T-cell (primary cell): ENCODE data around the gene PKHD1. TPM values are rescaled to one million over a fixed set of nuclear protein-coding genes. Genes with fewer than 3 reads are reported as not detected.
"Not testable (repeated sequence)": the region's sequence is repeated elsewhere in the genome, so short reads cannot be mapped to it uniquely, and the experiment has no call there.

ENCODE experiments used
- ATAC-seq, 4 experiments: fragments of 200-7000 bp in 3 of 4; fragments of 150-1000 bp in 1 of 4; cut with Tn5 transposase; replicated peaks in 1 of 4; 1 replicate in 3 of 4; 2 replicates in 1 of 4; pipeline ENCODE4 v1.10.0; 2021; ENCODE audit warnings: moderate library complexity in 3 of 4, mild to moderate bottlenecking in 2 of 4, moderate number of reproducible peaks in 1 of 4
- CTCF ChIA-PET, 2 donors: fragments of 300-600 bp; sonication (Branson Sonifier 250); formaldehyde crosslinking; loops; one replicate each; lab custom pipeline; 2022; ENCODE audit warnings: antibody characterized with exemption in 2 of 2; lab: Charles Lee
- POLR2A ChIA-PET, 2 donors: fragments of 300-600 bp; sonication (Branson Sonifier 250); formaldehyde crosslinking; loops; one replicate each; lab custom pipeline; 2022; ENCODE audit warnings: antibody characterized with exemption in 2 of 2; lab: Charles Lee
- DNase-seq, 35 experiments: peaks; one replicate each; pipeline versions ENCODE4 v3.0.0 to v3.0.0-alpha.2; 2013 to 2023
- H3K27ac ChIP-seq: one replicate; pipeline ENCODE4 v1.5.1; 2013; ENCODE audit warnings: low read length
- H3K27me3 ChIP-seq, 2 experiments: replicated peaks in 1 of 2; 1 replicate in 1 of 2; 2 replicates in 1 of 2; pipeline versions ENCODE4 v1.6.1 to v1.7.0; 2013; ENCODE audit warnings: low read length in 1 of 2, mixed read lengths in 1 of 2; ENCODE audit not compliant: control insufficient read depth in 2 of 2, insufficient read depth in 2 of 2; ENCODE audit errors: extremely low read depth in 1 of 2
- H3K36me3 ChIP-seq, 2 donors: 1 replicate in 1 of 2; 2 replicates in 1 of 2; pipeline versions ENCODE4 v1.6.1 to v1.7.0; 2013; ENCODE audit warnings: low read length in 1 of 2; ENCODE audit not compliant: control insufficient read depth in 2 of 2, insufficient read depth in 1 of 2; ENCODE audit errors: extremely low read depth in 1 of 2
- H3K4me1 ChIP-seq, 2 experiments: 1 replicate in 1 of 2; 2 replicates in 1 of 2; pipeline versions ENCODE4 v1.6.1 to v1.7.0; 2013; ENCODE audit warnings: low read length in 2 of 2, mixed read lengths in 1 of 2; ENCODE audit not compliant: insufficient read depth in 2 of 2, control insufficient read depth in 1 of 2; ENCODE audit errors: extremely low read depth in 1 of 2
- H3K4me3 ChIP-seq, 2 donors: 1 replicate in 1 of 2; 2 replicates in 1 of 2; pipeline versions ENCODE4 v1.5.1 to v1.7.0; 2013; ENCODE audit warnings: mild to moderate bottlenecking in 2 of 2, low read length in 1 of 2, moderate library complexity in 1 of 2; ENCODE audit not compliant: control insufficient read depth in 1 of 2; ENCODE audit errors: extremely low read depth in 1 of 2
- H3K9me3 ChIP-seq: 2 replicates; pipeline ENCODE4 v1.7.0; 2013
- H3K27ac Mint-ChIP-seq, 2 donors: one replicate each; pipeline ENCODE4 v1.8.0; 2020 to 2021; ENCODE audit warnings: mild to moderate bottlenecking in 2 of 2, mixed read lengths in 2 of 2
- H3K27me3 Mint-ChIP-seq, 2 donors: one replicate each; pipeline ENCODE4 v1.8.0; 2021 to 2022; ENCODE audit warnings: mixed read lengths in 2 of 2
- H3K36me3 Mint-ChIP-seq: one replicate; pipeline ENCODE4 v1.8.0; 2021; ENCODE audit warnings: mixed read lengths
- H3K4me1 Mint-ChIP-seq, 3 donors: one replicate each; pipeline ENCODE4 v1.8.0; 2020 to 2022; ENCODE audit warnings: mixed read lengths in 3 of 3, mild to moderate bottlenecking in 1 of 3
- H3K4me3 Mint-ChIP-seq, 3 donors: one replicate each; pipeline ENCODE4 v1.8.0; 2020 to 2022; ENCODE audit warnings: mild to moderate bottlenecking in 3 of 3, mixed read lengths in 3 of 3, moderate library complexity in 3 of 3
- H3K9me3 Mint-ChIP-seq, 3 donors: one replicate each; pipeline ENCODE4 v1.8.0; 2020 to 2022; ENCODE audit warnings: mixed read lengths in 3 of 3
- WGBS: methylation state at CpG from one replicate; pipeline ENCODE4 v1.1.5; 2013; ENCODE audit warnings: missing lambda C conversion rate; ENCODE audit not compliant: insufficient coverage; 5-methylcytosine and 5-hydroxymethylcytosine counted together
- total RNA-seq, 35 experiments: library from RNA in 6 of 35; stranded (reverse) in 6 of 35; fragments of 120-200 nt in 1 of 35; gene quantifications; one replicate each; pipeline versions ENCODE4 v1.2.1 to v1.2.4 and lab custom pipeline; 2013 to 2026

The PKHD1 gene
- total RNA-seq, 5 donors from 2014 or later (not counting 1 experiment from before 2014, with no cell fraction given) = 0.03 TPM; not detected in 3

- POLR2A ChIA-PET = not testable (repeated sequence)
Observed at GRCh38 chr6:51982695-51983094, 104.7 kb downstream of the PKHD1 start.

GRCh38 chr6:51976374-51976773, 111.0 kb downstream of the PKHD1 start:
- H3K27me3 Mint-ChIP-seq = peaks cover 0 to 2% of the 10 kb centered on the region in 2 donors
- ATAC-seq = no peak
- H3K4me1 Mint-ChIP-seq = no peaks in the 10 kb centered on the region
- DNase-seq = no peak
- no CpG with 5 or more reads among the region's 9 CpGs for WGBS
- Histone ChIP-seq H3K27me3 (no peaks in the 10 kb centered on the region), H3K4me3 (no peak overlapping the region), H3K4me1 (no peaks in the 10 kb centered on the region), H3K27ac (no peak overlapping the region), H3K9me3 (no peaks in the 10 kb centered on the region), H3K36me3 (no peaks in the 10 kb centered on the region)
- H3K36me3 Mint-ChIP-seq = no peaks in the 10 kb centered on the region
- H3K9me3 Mint-ChIP-seq = no peaks in the 10 kb centered on the region
- POLR2A ChIA-PET = no interaction called here
- CTCF ChIA-PET = no interaction called here
- no peak overlapping the region for H3K27ac Mint-ChIP-seq
- no peak overlapping the region for H3K4me3 Mint-ChIP-seq

More at GRCh38 chr6:51982695-51983094, 104.7 kb downstream of the PKHD1 start:
- H3K9me3 ChIP-seq, H3K9me3 Mint-ChIP-seq, H3K4me3 Mint-ChIP-seq, H3K27me3 Mint-ChIP-seq, H3K4me1 ChIP-seq, H3K27ac ChIP-seq, ATAC-seq, H3K27me3 ChIP-seq, DNase-seq, H3K4me1 Mint-ChIP-seq, H3K36me3 ChIP-seq, H3K36me3 Mint-ChIP-seq, CTCF ChIA-PET, H3K4me3 ChIP-seq, H3K27ac Mint-ChIP-seq: not testable (repeated sequence)
- no CpG with 5 or more reads among the region's 5 CpGs for WGBS

- 80% methylated on average over 1 of the region's 3 CpGs for WGBS
- DNase-seq (no peak), ATAC-seq (no peak)
Observed at GRCh38 chr6:51972659-51973058, 114.8 kb downstream of the PKHD1 start.

GRCh38 chr6:51968265-51968664, 119.1 kb downstream of the PKHD1 start:
- DNase-seq = no peak
- no CpG with 5 or more reads among the region's 2 CpGs for WGBS

More at GRCh38 chr6:51972659-51973058, 114.8 kb downstream of the PKHD1 start:
- Histone ChIP-seq H3K4me3 (no peak overlapping the region), H3K9me3 (no peaks in the 10 kb centered on the region), H3K27me3 (no peaks in the 10 kb centered on the region), H3K27ac (no peak overlapping the region), H3K36me3 (no peaks in the 10 kb centered on the region), H3K4me1 (no peaks in the 10 kb centered on the region)
- Mint-ChIP-seq H3K27ac (no peak overlapping the region), H3K9me3 (no peaks in the 10 kb centered on the region), H3K36me3 (no peaks in the 10 kb centered on the region), H3K4me3 (no peak overlapping the region), H3K4me1 (no peaks in the 10 kb centered on the region), H3K27me3 (peaks cover 2 to 18% of the 10 kb centered on the region in 2 donors)
- POLR2A ChIA-PET = no interaction called here
- CTCF ChIA-PET = no interaction called here

GRCh38 chr6:51965222-51965801, 122.1 kb downstream of the PKHD1 start:
- Histone ChIP-seq H3K9me3 (no peaks in the 10 kb centered on the region), H3K36me3 (no peaks in the 10 kb centered on the region), H3K27me3 (peaks cover 0 to 3% of the 10 kb centered on the region in 2 experiments), H3K4me1 (no peaks in the 10 kb centered on the region), H3K27ac (no peak overlapping the region), H3K4me3 (no peak overlapping the region)
- no peak overlapping the region for H3K27ac Mint-ChIP-seq
- H3K36me3 Mint-ChIP-seq = no peaks in the 10 kb centered on the region
- POLR2A ChIA-PET = no interaction called here
- DNase-seq (no peak), ATAC-seq (no peak)
- peaks cover 7 to 38% of the 10 kb centered on the region in 2 donors for H3K27me3 Mint-ChIP-seq
- no peaks in the 10 kb centered on the region for H3K4me1 Mint-ChIP-seq
- H3K9me3 Mint-ChIP-seq = peaks cover 0 to 4% (median 0%) of the 10 kb centered on the region in 3 donors
- CTCF ChIA-PET = no interaction called here
- H3K4me3 Mint-ChIP-seq = no peak overlapping the region
- 56% methylated on average over 1 of the region's 3 CpGs for WGBS

More at GRCh38 chr6:51968265-51968664, 119.1 kb downstream of the PKHD1 start:
- Mint-ChIP-seq H3K9me3 (peaks cover 0 to 4% (median 0%) of the 10 kb centered on the region in 3 donors), H3K27ac (no peak overlapping the region), H3K4me3 (no peak overlapping the region), H3K4me1 (no peaks in the 10 kb centered on the region), H3K27me3 (peaks cover 4 to 39% of the 10 kb centered on the region in 2 donors), H3K36me3 (no peaks in the 10 kb centered on the region)
- Histone ChIP-seq H3K27me3 (no peaks in the 10 kb centered on the region), H3K27ac (no peak overlapping the region), H3K9me3 (no peaks in the 10 kb centered on the region), H3K4me3 (no peak overlapping the region), H3K36me3 (no peaks in the 10 kb centered on the region), H3K4me1 (no peaks in the 10 kb centered on the region)
- no peak for ATAC-seq
- ChIA-PET CTCF (no interaction called here), POLR2A (no interaction called here)

GRCh38 chr6:51963980-51964379, 123.4 kb downstream of the PKHD1 start:
- Mint-ChIP-seq H3K27ac (no peak overlapping the region), H3K36me3 (no peaks in the 10 kb centered on the region), H3K4me1 (no peaks in the 10 kb centered on the region), H3K27me3 (peaks cover 13 to 36% of the 10 kb centered on the region in 2 donors), H3K9me3 (peaks cover 0 to 4% (median 0%) of the 10 kb centered on the region in 3 donors), H3K4me3 (no peak overlapping the region)
- H3K9me3 ChIP-seq = no peaks in the 10 kb centered on the region
- H3K36me3 ChIP-seq = no peaks in the 10 kb centered on the region
- H3K4me3 ChIP-seq = no peak overlapping the region
- H3K27ac ChIP-seq = no peak overlapping the region
- ATAC-seq (no peak), DNase-seq (no peak)
- CTCF ChIA-PET = no interaction called here
- POLR2A ChIA-PET = no interaction called here
- H3K27me3 ChIP-seq = peaks cover 3 to 6% of the 10 kb centered on the region in 2 experiments
- no peaks in the 10 kb centered on the region for H3K4me1 ChIP-seq
- WGBS = 100% methylated on average over 1 of the region's 4 CpGs
